Stomach (tissue), 9 donors: ENCODE results near the gene SHISAL2A. TPM values are rescaled to one million over a fixed set of nuclear protein-coding genes. Genes with fewer than 3 reads are reported as not detected.

ENCODE experiments used
- DNase-seq, 2 donors: peaks; one replicate each; pipeline versions ENCODE4 v3.0.0 to v3.0.0-alpha.2; 2013 to 2019
- H3K27ac ChIP-seq, 5 donors: fragments of 200-600 bp in 4 of 5; sonication (generic) in 4 of 5; one replicate each; pipeline ENCODE4 v1.5.1; 2013 to 2019; ENCODE audit warnings: mild to moderate bottlenecking in 1 of 5, moderate library complexity in 1 of 5
- H3K27me3 ChIP-seq, 3 donors: fragments of 200-600 bp; sonication (generic); one replicate each; pipeline ENCODE4 v1.5.1; 2017 to 2019; ENCODE audit warnings: mixed run types in 1 of 3
- H3K36me3 ChIP-seq, 4 donors: fragments of 200-600 bp; sonication (generic); 1 replicate in 3 of 4; 2 replicates in 1 of 4; pipeline ENCODE4 v1.5.1; 2016 to 2019
- H3K4me1 ChIP-seq, 4 donors: fragments of 200-600 bp; sonication (generic); one replicate each; pipeline ENCODE4 v1.5.1; 2016 to 2019
- H3K4me3 ChIP-seq, 4 donors: fragments of 200-600 bp; sonication (generic) in 3 of 4; one replicate each; pipeline ENCODE4 v1.5.1; 2016 to 2019; ENCODE audit warnings: mild to moderate bottlenecking in 1 of 4
- H3K9me3 ChIP-seq, 4 donors: fragments of 200-600 bp; sonication (generic); one replicate each; pipeline ENCODE4 v1.5.1; 2016 to 2019
- EP300 ChIP-seq: sonication (generic); formaldehyde crosslinking; IDR thresholded peaks from one replicate; pipeline ENCODE4 v1.6.1; 2017; ENCODE audit warnings: antibody characterized with exemption
- POLR2A ChIP-seq, 4 donors: fragments of 450-650 bp; IDR thresholded peaks; one replicate each; pipeline ENCODE4 v1.6.1; 2016; ENCODE audit warnings: antibody characterized with exemption in 4 of 4, control low read depth in 2 of 4, mild to moderate bottlenecking in 1 of 4, moderate library complexity in 1 of 4
- POLR2AphosphoS5 ChIP-seq, 3 donors: sonication (generic); formaldehyde crosslinking; IDR thresholded peaks; one replicate each; pipeline ENCODE4 v1.6.1; 2016; ENCODE audit warnings: antibody characterized with exemption in 3 of 3
- WGBS, 5 donors: extraction: QIAGEN DNeasy Blood & Tissue Kit in 3 of 5; methylation state at CpG; one replicate each; pipeline versions ENCODE4 v1.1.5 to v1.1.7; 2013 to 2018; 5-methylcytosine and 5-hydroxymethylcytosine counted together
- intact Hi-C: fragments of 100-400 bp; cut with DNase I; formaldehyde crosslinking; loops from one replicate; pipeline ENCODE4 v1.15.1; 2023; ENCODE audit warnings: low total_unique reads
- polyA plus RNA-seq, 3 donors: library from polyadenylated mRNA; stranded (reverse); fragments of 200-250 nt; gene quantifications; one replicate each; pipeline ENCODE4 v1.2.3, GENCODE V29; 2013
- total RNA-seq, 5 donors: library from RNA; depleted of rRNA; stranded (reverse); fragments of >200 nt; gene quantifications; one replicate each; pipeline versions ENCODE4 v1.1.0 to v1.2.3, GENCODE V29; 2014 to 2016
- TF ChIP-seq, protein P1 (sequence below), 7 experiments: fragments of 450-650 bp in 4 of 7; fragments of 200-600 bp in 3 of 7; sonication (generic) in 3 of 7; IDR thresholded peaks; one replicate each; pipeline ENCODE4 v1.5.1; 2016 to 2019; ENCODE audit warnings: antibody characterized with exemption in 7 of 7, control low read depth in 2 of 7, mild to moderate bottlenecking in 1 of 7
- donor health status: healthy with polysubstance abuse.
- donor health status: Bipolar disorder and iron deficiency.
- donor health status: healthy.

SHISAL2A gene
- total and polyA plus RNA-seq, 8 donors = 0.20 to 2.4 TPM; not detected in 6

DNA sequence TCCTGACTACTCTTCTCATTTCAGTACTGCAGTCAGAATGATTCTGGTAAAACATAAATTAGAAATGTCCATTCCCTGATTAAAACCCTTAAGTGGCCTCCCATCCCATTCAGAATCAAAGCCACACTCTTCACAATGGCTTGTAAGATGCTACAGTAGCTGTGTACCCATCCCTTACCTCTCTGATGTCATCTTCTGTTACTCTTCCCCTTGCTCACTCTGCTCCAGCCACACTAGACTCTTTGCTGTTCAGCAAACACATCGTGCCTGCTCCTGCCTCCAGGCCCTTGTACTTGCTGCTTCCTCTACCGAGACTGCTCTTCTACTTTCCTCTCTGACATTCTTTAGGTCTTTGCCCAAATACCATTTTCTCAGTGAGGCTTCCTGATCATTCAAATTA, 35.1 kb upstream of the SHISAL2A start:
- 57 to 73% (median 59%) methylated on average over 2 of the region's 2 CpGs for WGBS, 5 donors
- no peaks in the 10 kb centered on the region for H3K27me3 ChIP-seq
- intact Hi-C loops = no loop called here
- H3K36me3 ChIP-seq = no peaks in the 10 kb centered on the region
- no peak for DNase-seq
- H3K27ac ChIP-seq = no peak overlapping the region
- TF ChIP-seq EP300 (no peak), POLR2A (IDR thresholded peaks at IDR 0.05) (no peak), POLR2AphosphoS5 (IDR thresholded peaks at IDR 0.05) (no peak)
- TF ChIP-seq, protein P1, sequence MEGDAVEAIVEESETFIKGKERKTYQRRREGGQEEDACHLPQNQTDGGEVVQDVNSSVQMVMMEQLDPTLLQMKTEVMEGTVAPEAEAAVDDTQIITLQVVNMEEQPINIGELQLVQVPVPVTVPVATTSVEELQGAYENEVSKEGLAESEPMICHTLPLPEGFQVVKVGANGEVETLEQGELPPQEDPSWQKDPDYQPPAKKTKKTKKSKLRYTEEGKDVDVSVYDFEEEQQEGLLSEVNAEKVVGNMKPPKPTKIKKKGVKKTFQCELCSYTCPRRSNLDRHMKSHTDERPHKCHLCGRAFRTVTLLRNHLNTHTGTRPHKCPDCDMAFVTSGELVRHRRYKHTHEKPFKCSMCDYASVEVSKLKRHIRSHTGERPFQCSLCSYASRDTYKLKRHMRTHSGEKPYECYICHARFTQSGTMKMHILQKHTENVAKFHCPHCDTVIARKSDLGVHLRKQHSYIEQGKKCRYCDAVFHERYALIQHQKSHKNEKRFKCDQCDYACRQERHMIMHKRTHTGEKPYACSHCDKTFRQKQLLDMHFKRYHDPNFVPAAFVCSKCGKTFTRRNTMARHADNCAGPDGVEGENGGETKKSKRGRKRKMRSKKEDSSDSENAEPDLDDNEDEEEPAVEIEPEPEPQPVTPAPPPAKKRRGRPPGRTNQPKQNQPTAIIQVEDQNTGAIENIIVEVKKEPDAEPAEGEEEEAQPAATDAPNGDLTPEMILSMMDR (IDR thresholded peaks at IDR 0.05) = no peak
- H3K4me1 ChIP-seq = peaks cover 9 to 15% (median 12%) of the 10 kb centered on the region in 4 donors
- H3K9me3 ChIP-seq = no peaks in the 10 kb centered on the region
- H3K4me3 ChIP-seq = no peak overlapping the region

DNA sequence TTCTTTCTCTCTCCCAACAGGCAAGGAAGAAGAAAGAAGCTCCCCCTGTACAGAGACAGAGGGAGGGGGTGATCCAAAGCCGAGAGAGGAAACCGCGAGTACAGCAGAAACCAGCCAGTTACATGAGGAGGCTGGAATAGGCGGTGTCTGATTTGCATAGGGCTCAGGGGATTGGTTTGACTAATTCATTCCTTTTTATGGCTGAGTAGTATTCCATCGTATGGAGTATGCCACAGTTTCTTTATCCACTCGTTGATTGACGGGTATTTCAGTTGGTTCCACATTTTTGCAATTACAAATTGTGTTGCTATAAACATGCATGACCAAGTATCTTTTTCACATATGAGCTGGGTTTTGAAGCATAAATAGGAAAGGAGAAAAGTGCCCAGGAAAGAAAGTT, 34.2 kb upstream of the SHISAL2A start:
- 89 to 98% (median 97%) methylated on average over 7 of the region's 7 CpGs for WGBS, 5 donors
- H3K27ac ChIP-seq = no peak overlapping the region

DNA sequence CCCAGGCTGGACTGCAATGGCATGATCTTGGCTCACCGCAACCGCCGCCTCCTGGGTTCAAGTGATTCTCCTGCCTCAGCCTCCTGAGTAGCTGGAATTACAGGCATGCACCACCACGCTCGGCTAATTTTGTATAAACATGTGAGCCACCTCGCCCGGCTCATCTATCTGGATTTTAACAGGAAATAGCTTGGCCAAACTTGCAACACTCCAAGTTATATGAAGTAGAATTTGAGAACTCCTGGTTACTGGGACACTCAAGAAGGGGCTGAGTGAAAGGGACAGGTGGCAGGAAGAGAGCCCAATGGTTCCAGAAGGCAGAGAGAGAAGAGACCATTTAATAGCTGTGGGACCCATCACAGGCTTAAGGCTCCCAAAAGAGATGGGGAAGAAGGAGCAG, 33.7 kb upstream of the SHISAL2A start:
- TF ChIP-seq EP300 (no peak), POLR2AphosphoS5 (IDR thresholded peaks at IDR 0.05) (no peak), POLR2A (IDR thresholded peaks at IDR 0.05) (no peak)
- TF ChIP-seq, protein P1 (IDR thresholded peaks at IDR 0.05) = no peak
- Histone ChIP-seq H3K9me3 (no peaks in the 10 kb centered on the region), H3K4me1 (peaks cover 9 to 28% (median 25%) of the 10 kb centered on the region in 4 donors), H3K4me3 (no peak overlapping the region), H3K27me3 (no peaks in the 10 kb centered on the region), H3K36me3 (no peaks in the 10 kb centered on the region), H3K27ac (no peak overlapping the region)
- 92 to 94% (median 93%) methylated on average over 7 of the region's 7 CpGs for WGBS, 5 donors
- intact Hi-C loops = no loop called here
- DNase-seq = no peak

More for the DNA sequence above, 34.2 kb upstream of the SHISAL2A start:
- TF ChIP-seq, protein P1 (IDR thresholded peaks at IDR 0.05) = no peak
- TF ChIP-seq EP300 (no peak), POLR2A (IDR thresholded peaks at IDR 0.05) (no peak), POLR2AphosphoS5 (IDR thresholded peaks at IDR 0.05) (no peak)
- no peaks in the 10 kb centered on the region for H3K27me3 ChIP-seq
- H3K9me3 ChIP-seq = no peaks in the 10 kb centered on the region
- no peak for DNase-seq
- H3K4me3 ChIP-seq = no peak overlapping the region
- intact Hi-C loops = no loop called here
- no peaks in the 10 kb centered on the region for H3K36me3 ChIP-seq
- peaks cover 9 to 23% (median 20%) of the 10 kb centered on the region in 4 donors for H3K4me1 ChIP-seq

DNA sequence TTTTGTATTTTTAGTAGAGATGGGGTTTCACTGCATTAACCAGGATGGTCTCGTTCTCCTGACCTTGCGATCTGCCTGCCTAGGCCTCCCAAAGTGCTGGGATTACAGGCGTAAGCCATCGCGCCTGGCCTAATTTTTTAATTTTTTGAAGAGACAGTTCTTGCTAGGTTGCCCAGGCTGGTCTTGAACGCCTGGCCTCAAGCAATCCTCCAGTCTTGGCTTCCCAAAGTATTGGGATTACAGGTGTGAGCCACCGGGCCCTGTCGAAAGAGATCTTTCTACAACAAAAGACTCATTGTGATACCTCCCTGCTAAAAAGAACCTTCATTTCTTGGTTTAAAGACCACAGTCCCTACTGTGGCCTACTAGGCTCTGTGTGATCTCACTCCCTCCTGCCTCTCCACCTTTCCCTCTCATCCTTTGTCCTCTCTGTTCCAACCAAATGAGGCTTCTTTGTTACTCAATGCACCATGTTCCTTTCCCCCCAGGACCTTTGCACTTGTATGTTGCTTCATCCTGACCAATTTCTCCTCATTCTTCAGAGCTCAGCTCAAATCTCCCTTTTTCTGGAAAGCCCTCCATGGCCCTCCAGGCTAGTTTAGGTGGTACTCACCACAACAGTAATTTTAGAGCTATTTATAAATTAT, 32.3 kb upstream of the SHISAL2A start:
- intact Hi-C loops = no loop called here
- Histone ChIP-seq H3K9me3 (no peaks in the 10 kb centered on the region), H3K4me1 (peaks cover 9 to 38% (median 25%) of the 10 kb centered on the region in 4 donors), H3K4me3 (no peak overlapping the region), H3K36me3 (no peaks in the 10 kb centered on the region), H3K27me3 (no peaks in the 10 kb centered on the region), H3K27ac (no peak overlapping the region)
- 96 to 98% (median 98%) methylated on average over 8 of the region's 8 CpGs for WGBS, 5 donors
- TF ChIP-seq POLR2AphosphoS5 (IDR thresholded peaks at IDR 0.05) (no peak), POLR2A (IDR thresholded peaks at IDR 0.05) (no peak), EP300 (no peak)
- TF ChIP-seq, protein P1 (IDR thresholded peaks at IDR 0.05) = no peak
- no peak for DNase-seq
